NCI-H524 (cell line): ENCODE measurements around the gene CDC37.

Experiments
- DNase-seq, 2 experiments: peaks; one replicate each; lab custom pipeline; 2025; lab: John Stamatoyannopoulos, UW

CDC37 gene

GRCh38 chr19:10353793-10354391 lies 49.5 kb downstream of the CDC37 start:
- DNase-seq = no peak

- no peak for DNase-seq
Observed at GRCh38 chr19:10352764-10353671, 50.3 kb downstream of the CDC37 start.

- DNase-seq = no peak
Observed at GRCh38 chr19:10346509-10346908, 56.8 kb downstream of the CDC37 start.

GRCh38 chr19:10344780-10345179 lies 58.6 kb downstream of the CDC37 start:
- no peak for DNase-seq

- no peak for DNase-seq
Observed at GRCh38 chr19:10343495-10343894, 59.8 kb downstream of the CDC37 start.
